ENCODE results near the gene UFSP1. TPM values are rescaled to one million over a fixed set of nuclear protein-coding genes. Genes with fewer than 3 reads are reported as not detected.

Gene UFSP1
- total RNA-seq, 1 experiment from 2014 or later: 2.8 TPM

- Histone ChIP-seq H3K4me2 (no peak overlapping the region), H3F3A (ENCODE audit: insufficient read depth, low read depth) (peaks cover 37% of the 10 kb centered on the region), H3K9me3 (ENCODE audit: insufficient read depth, low read depth) (no peaks in the 10 kb centered on the region), H3K4me3 (no peak overlapping the region), H3K27me3 (ENCODE audit: insufficient read depth, low read depth) (no peaks in the 10 kb centered on the region), H3K4me1 (replicated peaks; ENCODE audit: insufficient read depth) (peaks cover 3% of the 10 kb centered on the region), H2AFZ (no peak overlapping the region), H4K20me1 (ENCODE audit: insufficient read depth) (peaks cover 41% of the 10 kb centered on the region), H3K27ac (no peak overlapping the region), H3K79me2 (ENCODE audit: low read depth) (peaks cover 50% of the 10 kb centered on the region), H3K9me2 (ENCODE audit: insufficient read depth) (no peaks in the 10 kb centered on the region), H3K36me3 (ENCODE audit: low read depth) (peaks cover 38% of the 10 kb centered on the region; the same call in 1 of the 2 replicates)
- no peak for DNase-seq
- CTCF ChIA-PET: no interaction called here
- no TSS peak for BruUV-seq (replicated peaks)
- POLR2A ChIA-PET (ENCODE audit: unreplicated experiment): interaction anchor here (0.6 kb wide), 1 partner anchor 9 kb away, joined by 3 read pairs; no protein-coding TSS in a partner anchor
- TF ChIP-seq EZH2 (IDR thresholded peaks at IDR 0.05; ENCODE audit: low read depth): no peak
- TF ChIP-seq CTCF (conservative IDR thresholded peaks at IDR 0.05): no peak
- intact Hi-C loops (cut with micrococcal nuclease; ENCODE audit: unreplicated experiment): no loop called here
Measured at GRCh38 chr7:100882785-100883526, 6.6 kb downstream of the UFSP1 start.

GRCh38 chr7:100882201-100882600 lies 7.3 kb downstream of the UFSP1 start:
- intact Hi-C loops (cut with micrococcal nuclease; ENCODE audit: unreplicated experiment): no loop called here
- peaks cover 48% of the 10 kb centered on the region for H4K20me1 ChIP-seq (ENCODE audit: insufficient read depth)
- H2AFZ ChIP-seq: no peak overlapping the region
- peaks cover 50% of the 10 kb centered on the region for H3K79me2 ChIP-seq (ENCODE audit: low read depth)
- no peaks in the 10 kb centered on the region for H3K9me3 ChIP-seq (ENCODE audit: insufficient read depth, low read depth)
- peaks cover 46% of the 10 kb centered on the region for H3K36me3 ChIP-seq (ENCODE audit: low read depth)
- H3K27ac ChIP-seq: no peak overlapping the region
- no peak for DNase-seq
- ChIA-PET CTCF (no interaction called here), POLR2A (ENCODE audit: unreplicated experiment) (no interaction called here)
- BruUV-seq (replicated peaks): no TSS peak
- no peak overlapping the region for H3K4me3 ChIP-seq
- H3K4me1 ChIP-seq (replicated peaks; ENCODE audit: insufficient read depth): peaks cover under 1% of the 10 kb centered on the region; the same call in 1 of the 2 replicates
- H3K27me3 ChIP-seq (ENCODE audit: insufficient read depth, low read depth): no peaks in the 10 kb centered on the region
- no peak for TF ChIP-seq EZH2 (IDR thresholded peaks at IDR 0.05; ENCODE audit: low read depth)
- H3K4me2 ChIP-seq: no peak overlapping the region
- peaks cover 34% of the 10 kb centered on the region for H3F3A ChIP-seq (ENCODE audit: insufficient read depth, low read depth)
- H3K9me2 ChIP-seq (ENCODE audit: insufficient read depth): no peaks in the 10 kb centered on the region

- BruUV-seq (replicated peaks): no TSS peak
- Histone ChIP-seq H3F3A (ENCODE audit: insufficient read depth, low read depth) (peaks cover 31% of the 10 kb centered on the region; the same call in 1 of the 2 replicates), H3K79me2 (ENCODE audit: low read depth) (peaks cover 58% of the 10 kb centered on the region), H4K20me1 (ENCODE audit: insufficient read depth) (peaks cover 49% of the 10 kb centered on the region), H3K9me3 (ENCODE audit: insufficient read depth, low read depth) (no peaks in the 10 kb centered on the region), H3K27ac (no peak overlapping the region), H2AFZ (no peak overlapping the region), H3K4me2 (no peak overlapping the region), H3K36me3 (ENCODE audit: low read depth) (peaks cover 52% of the 10 kb centered on the region), H3K4me3 (no peak overlapping the region), H3K4me1 (replicated peaks; ENCODE audit: insufficient read depth) (peaks cover 11% of the 10 kb centered on the region), H3K9me2 (ENCODE audit: insufficient read depth) (no peaks in the 10 kb centered on the region), H3K27me3 (ENCODE audit: insufficient read depth, low read depth) (no peaks in the 10 kb centered on the region)
- ChIA-PET POLR2A (ENCODE audit: unreplicated experiment) (no interaction called here), CTCF (no interaction called here)
- intact Hi-C loops (cut with micrococcal nuclease; ENCODE audit: unreplicated experiment): no loop called here
- no peak for DNase-seq
- no peak for TF ChIP-seq CTCF (conservative IDR thresholded peaks at IDR 0.05)
- TF ChIP-seq EZH2 (IDR thresholded peaks at IDR 0.05; ENCODE audit: low read depth): no peak
Measured at GRCh38 chr7:100881136-100881535, 8.4 kb downstream of the UFSP1 start.
